ENCODE results near the gene PTEN.

Gene PTEN

GRCh38 chr10:87925570-87925969 is 62.1 kb downstream of the PTEN start:
- no peak for DNase-seq

GRCh38 chr10:87927091-87927490 is 63.7 kb downstream of the PTEN start:
- DNase-seq = no peak

DNA sequence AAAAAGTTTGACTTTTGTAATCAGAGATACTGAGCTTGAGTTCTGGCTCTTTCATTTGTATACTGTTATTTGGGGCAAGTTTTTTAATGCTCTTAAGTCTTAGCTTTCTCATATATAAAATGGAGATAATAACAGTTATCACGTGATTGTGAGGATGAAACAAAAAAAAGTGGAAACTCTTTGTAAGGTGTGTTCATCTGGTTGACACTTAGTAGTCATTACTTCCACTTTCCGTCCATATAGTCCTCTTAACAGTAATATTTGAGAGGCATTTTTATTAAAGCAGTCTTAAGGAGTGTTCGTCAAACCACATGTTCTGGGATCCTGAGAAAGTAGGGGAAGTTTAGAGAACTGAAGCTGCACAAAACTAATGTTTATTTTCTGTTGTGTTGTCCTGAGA is 65.6 kb downstream of the PTEN start:
- no peak for DNase-seq

DNA sequence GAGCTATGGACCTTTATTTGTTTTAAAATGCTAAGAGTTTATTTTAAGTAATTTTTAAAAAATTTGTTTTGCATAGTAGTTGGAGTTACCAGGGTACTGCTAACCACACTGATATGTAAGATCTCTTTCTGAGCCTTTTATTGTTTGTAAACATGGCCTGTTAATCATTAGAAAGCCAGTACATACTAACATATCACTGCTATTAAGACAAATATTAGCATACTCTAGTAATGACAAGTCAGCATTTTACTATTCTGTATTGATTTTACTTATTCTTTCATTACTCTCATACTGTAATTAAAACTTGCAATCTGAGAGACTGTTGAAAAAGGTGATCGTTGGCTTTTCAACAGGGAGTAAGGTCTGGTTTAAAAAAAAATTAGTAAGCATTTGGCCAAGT is 66.7 kb downstream of the PTEN start:
- no peak for DNase-seq

DNA sequence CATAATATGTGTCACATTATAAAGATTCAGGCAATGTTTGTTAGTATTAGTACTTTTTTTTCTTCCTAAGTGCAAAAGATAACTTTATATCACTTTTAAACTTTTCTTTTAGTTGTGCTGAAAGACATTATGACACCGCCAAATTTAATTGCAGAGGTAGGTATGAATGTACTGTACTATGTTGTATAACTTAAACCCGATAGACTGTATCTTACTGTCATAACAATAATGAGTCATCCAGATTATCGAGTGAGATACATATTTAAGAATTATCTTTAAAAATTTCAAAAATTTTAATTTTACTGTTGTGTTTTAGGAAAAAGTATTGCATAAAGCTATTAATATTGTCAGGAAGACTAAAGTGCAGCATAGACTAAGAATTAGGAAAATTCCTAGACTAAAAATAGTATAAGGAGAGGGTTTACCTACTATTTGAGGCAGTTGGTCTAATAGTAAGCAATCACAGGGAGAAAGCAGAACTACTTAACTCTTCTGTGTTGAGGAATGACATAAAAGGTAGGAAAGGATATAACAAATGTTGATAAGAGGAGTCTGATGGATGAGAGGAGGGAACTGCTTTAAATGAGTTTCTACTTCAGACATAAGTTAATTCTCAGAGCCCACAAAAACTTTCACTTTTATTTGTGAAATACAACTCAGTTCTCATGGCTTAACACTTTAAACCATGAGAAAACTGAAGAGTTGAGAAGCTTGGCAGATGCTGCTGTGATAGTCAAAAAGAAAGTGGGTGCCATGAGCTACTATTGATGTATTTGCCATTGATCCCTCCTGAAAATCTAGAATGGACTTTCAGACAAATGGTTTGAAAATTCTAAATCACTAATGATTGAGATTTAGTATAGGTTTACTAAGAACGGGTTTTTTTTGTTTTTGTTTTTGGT is 67.8 kb downstream of the PTEN start:
- DNase-seq = no peak

DNA sequence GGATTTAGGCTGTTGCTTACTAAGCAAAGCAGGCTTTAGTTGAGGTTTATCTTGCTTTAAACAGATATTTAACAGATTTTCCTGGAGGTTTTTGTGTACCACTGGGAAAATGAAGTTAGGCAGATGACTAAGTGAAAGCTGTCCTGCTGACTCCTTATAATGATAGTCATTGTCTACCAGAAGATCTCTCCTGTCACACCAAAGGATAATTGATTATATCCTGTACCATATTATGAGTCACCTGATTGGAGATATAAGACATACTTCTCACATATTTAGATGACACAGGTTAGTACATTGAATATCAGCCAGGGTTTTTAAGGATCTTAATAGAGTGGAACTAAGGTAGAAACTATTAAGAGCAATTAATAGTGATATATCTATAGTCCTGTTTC is 68.4 kb downstream of the PTEN start:
- no peak for DNase-seq

GRCh38 chr10:87935290-87936141 is 72.1 kb downstream of the PTEN start:
- DNase-seq = no peak

DNA sequence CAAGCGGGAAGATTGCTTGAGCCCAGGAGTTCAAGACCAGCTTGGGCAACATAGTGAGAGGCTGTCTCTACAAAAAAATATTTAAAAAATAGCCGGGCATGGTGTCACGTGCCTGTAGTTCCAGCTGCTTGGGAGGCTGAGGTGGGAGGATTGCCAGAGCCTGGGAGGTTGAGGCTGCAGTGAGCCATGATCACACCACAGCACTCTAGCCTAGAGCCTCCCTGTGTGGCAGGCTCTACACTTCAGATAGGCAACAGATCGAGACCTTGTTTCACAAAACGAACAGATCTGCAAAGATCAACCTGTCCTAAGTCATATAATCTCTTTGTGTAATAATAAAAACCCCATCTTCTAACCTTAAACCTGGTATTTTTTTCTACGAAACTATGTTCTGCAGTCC is 76.8 kb downstream of the PTEN start:
- no peak for DNase-seq

DNA sequence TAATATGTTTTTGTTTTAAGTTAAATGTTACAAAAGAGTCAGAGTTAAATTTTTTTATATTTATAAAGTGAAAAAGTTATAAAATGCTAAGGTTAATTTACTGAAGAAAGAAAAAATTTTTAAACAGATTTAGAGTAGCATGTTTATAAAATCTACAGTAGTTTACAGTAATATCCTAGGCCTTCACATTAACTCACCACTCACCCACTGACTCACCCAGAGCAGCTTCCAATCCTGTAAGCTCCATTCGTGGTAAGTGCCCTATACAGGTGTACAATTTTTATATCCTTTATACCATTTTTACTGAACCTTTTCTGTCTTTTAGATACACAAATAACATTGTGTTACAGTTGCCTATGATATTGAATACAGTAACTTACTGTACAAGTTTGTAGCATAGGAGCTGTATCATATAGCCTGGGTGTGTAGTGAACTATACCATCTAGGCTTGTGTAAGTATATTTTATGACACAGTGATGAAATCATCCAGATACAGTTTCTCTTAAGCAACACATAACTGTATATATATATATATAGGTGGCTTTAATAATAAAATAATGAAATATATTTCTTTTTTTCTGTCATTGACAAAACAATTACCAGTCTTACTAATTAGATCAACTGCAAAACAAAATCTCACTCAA is 79.6 kb downstream of the PTEN start:
- DNase-seq = no peak

DNA sequence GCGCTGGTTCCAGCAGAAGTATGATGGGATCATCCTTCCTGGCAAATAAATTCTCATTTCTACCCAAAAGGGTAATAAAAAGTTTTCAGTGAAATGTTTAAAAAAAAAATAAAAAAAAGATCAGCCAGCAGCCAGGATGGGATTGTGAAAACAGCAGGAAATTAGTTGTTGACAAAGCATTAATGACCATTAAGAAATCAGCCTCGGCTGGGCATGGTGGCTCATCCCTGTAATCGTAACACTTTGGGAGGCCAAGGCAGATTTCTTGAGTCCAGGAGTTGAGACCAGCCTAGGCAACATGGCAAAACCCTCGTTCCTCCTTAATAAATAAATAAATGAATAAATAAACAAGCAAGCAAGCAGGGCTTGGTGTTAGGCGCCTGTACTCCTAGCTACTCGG is 82.6 kb downstream of the PTEN start:
- DNase-seq = no peak

- no peak for DNase-seq
These were observed 89.2 kb downstream of the PTEN start for GRCh38 chr10:87952612-87953011.

- DNase-seq = no peak
These were observed 92.6 kb downstream of the PTEN start for GRCh38 chr10:87956055-87956454.

- DNase-seq = no peak
These were observed 94.3 kb downstream of the PTEN start for GRCh38 chr10:87957702-87958101.

- no peak for DNase-seq
These were observed 96.8 kb downstream of the PTEN start for GRCh38 chr10:87960230-87960629.

DNA sequence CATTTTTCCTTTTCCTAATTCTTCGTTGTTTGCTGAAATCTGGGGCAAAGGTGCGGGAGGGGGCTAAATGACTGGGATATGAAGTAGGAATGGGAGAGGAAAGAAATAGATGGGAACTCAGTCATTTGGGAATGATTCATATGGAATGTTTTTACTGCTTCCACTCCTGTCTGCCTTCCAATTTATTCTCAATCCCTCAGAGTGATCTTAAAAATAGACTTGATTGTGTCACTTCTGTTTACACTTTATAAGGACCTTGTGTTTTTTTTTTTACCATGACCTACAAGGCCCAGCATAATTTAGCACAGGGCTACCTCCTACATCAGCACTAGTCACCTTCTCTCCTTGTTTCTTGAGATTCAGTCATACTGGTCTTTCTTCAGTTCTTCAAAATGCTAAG is 97.9 kb downstream of the PTEN start:
- no peak for DNase-seq

GRCh38 chr10:87966459-87966858 is 103.0 kb downstream of the PTEN start:
- DNase-seq = no peak

GRCh38 chr10:87973635-87974034 is 110.2 kb downstream of the PTEN start:
- DNase-seq = no peak

DNA sequence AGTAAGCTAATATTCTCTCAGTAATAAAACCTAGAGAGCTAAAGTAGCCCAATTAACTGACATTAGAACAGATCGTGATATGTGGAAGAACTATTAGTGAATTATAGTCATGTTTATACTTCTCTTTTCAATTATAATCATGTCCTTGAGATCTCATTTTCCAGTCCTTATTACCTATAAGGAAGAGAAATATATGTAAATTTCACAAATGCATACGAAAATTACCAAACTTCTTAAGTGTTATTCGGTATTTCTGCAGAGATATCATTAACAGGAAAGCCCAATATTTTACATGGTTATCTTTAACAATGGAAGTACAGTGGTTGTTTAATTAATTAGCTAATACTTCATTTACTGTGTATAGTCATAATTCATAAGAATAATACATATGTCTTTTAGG is 110.7 kb downstream of the PTEN start:
- no peak for DNase-seq

DNA sequence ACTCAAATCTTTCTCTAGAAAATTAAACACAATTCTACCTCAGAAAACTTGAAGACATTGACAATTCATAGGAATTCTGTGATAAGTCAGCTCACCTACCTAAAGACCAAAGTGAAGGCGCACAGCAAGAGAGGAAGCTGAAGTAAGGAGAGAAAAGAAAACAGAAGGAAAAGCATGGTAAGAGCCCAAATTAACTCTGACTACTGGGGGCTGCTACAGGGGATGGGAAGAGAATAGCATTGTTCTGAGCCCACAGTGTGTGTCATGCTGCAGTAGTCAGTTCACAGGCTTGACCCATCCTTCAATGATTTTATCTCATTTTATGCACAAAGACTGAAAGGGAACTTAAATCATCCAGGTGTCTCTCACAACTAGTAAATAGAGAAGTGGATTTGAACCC is 111.3 kb downstream of the PTEN start:
- DNase-seq = no peak

GRCh38 chr10:87976101-87976743 is 112.8 kb downstream of the PTEN start:
- DNase-seq = no peak

DNA sequence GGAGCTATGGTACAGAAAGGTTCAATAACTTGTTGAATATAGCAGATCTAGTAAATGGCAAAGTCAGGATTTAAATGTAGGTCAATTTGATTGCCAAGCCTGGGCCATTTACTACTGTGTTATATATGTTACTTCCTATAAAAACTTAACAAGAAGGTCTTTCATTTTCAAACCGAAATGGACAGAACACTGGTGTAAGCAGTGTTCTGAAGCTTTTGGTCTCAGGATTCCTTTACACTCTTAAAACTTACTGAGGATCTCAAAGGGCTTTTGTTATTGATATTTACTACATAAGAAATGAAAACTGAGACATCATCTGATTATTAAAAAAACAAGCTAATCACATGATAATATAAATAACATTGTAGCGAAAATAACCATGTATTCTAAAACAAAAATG is 114.7 kb downstream of the PTEN start:
- DNase-seq = no peak

DNA sequence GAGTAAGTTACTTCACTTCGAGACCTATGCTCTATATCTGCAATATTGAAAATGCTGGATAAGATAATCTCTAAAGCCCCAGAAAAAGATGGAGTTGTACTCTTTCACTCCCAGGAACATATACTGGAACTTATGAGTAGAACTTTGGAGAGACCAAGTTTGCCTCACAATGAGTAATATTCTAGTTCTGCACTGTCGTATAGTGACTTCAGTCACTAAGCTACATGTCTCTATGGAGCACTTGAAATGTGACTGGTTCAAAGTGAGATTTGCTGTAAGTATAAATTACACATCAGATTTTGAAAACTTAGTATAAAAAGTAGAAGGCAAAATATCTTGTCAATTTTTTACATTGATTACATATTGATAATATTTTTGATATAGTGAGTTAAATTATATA is 116.4 kb downstream of the PTEN start:
- DNase-seq = no peak

DNA sequence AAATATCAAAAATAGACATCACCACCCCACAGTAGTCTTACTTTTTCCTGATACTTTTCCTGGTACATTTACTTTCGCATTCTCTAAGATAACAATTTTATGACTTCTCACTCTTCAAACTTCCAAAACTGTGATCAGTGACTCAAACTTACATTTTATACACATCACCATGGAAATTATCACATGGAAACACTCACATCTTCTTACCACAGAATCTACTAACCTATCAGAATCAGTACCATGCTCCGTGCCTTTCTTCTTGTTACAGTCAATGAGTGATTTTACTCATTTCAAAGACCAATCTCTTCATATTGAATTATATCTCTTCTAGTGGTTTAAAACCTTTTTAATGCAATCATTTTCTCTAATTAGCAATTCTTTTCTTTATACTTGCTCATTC is 120.3 kb downstream of the PTEN start:
- DNase-seq = no peak
